K562 (cell line): ENCODE data around the gene MICALL2. TPM values are rescaled to one million over a fixed set of nuclear protein-coding genes. Genes with fewer than 3 reads are reported as not detected.

Experiments
- ATAC-seq: fragments of 200-7000 bp; cut with Tn5 transposase; 3 replicates; pipeline ENCODE4 v1.9.1; 2020; ENCODE audit warnings: moderate library complexity
- BruUV-seq: library from RNA; stranded (reverse); fragments of 400-500 nt; replicated peaks from 2 replicates; lab custom pipeline; 2021; lab: Mats Ljungman, UMichigan
- CTCF ChIA-PET: fragments of 300-600 bp; formaldehyde crosslinking; extraction: SDS; loops from one replicate; lab custom pipeline; 2021; ENCODE audit warnings: low intra/inter-chr PET ratio; lab: Yijun Ruan, JAX
- POLR2A ChIA-PET: fragments of 300-600, 350-650 bp; sonication (Branson Sonifier 250); formaldehyde crosslinking; extraction: SDS; loops from one replicate; lab custom pipeline; 2021; ENCODE audit warnings: antibody characterized with exemption, inconsistent platforms; lab: Yijun Ruan, JAX
- DNase-seq, 4 experiments: peaks; one replicate each; pipeline versions ENCODE4 v3.0.0 to v3.0.0-alpha.2; 2011 to 2018; ENCODE audit warnings: low spot score in 3 of 4, mixed read lengths in 3 of 4; ENCODE audit errors: extremely low read depth in 1 of 4
- FAIRE-seq: peaks from 2 replicates; lab custom pipeline; 2011; peaks lifted over from hg19 to GRCh38; lab: Jason Lieb, UNC
- H2AFZ ChIP-seq: 2 replicates; pipeline ENCODE4 v1.6.0; 2011; ENCODE audit warnings: low read depth, low read length, control low read depth, inconsistent platforms
- H3K27ac ChIP-seq: fragments of 200-600 bp; 3 replicates; pipeline ENCODE4 v1.8.0; 2011; ENCODE audit warnings: low read depth, mild to moderate bottlenecking, control low read depth, inconsistent platforms, low read length, moderate library complexity, mixed read lengths; ENCODE audit errors: extremely low read depth
- H3K27me3 ChIP-seq, 2 experiments: fragments of 300-600 bp in 1 of 2; 2 replicates in 1 of 2; 3 replicates in 1 of 2; pipeline versions ENCODE4 v1.6.0 to v1.8.0; 2011; ENCODE audit warnings: inconsistent platforms in 2 of 2, low read length in 2 of 2, mild to moderate bottlenecking in 1 of 2, mixed read lengths in 1 of 2, moderate library complexity in 1 of 2; ENCODE audit not compliant: control insufficient read depth in 2 of 2, insufficient read depth in 2 of 2
- H3K36me3 ChIP-seq: fragments of 300-600 bp; 3 replicates; pipeline ENCODE4 v1.8.0; 2011; ENCODE audit warnings: mild to moderate bottlenecking, low read length, inconsistent platforms; ENCODE audit not compliant: control insufficient read depth, insufficient read depth
- H3K4me1 ChIP-seq, 2 experiments: fragments of 200-600 bp in 1 of 2; replicated peaks in 1 of 2; 2 replicates in 1 of 2; 3 replicates in 1 of 2; pipeline versions ENCODE4 v1.5.1 to v1.8.0; 2011; ENCODE audit warnings: inconsistent platforms in 2 of 2, low read length in 2 of 2, mild to moderate bottlenecking in 1 of 2, mixed read lengths in 1 of 2, moderate library complexity in 1 of 2; ENCODE audit not compliant: control insufficient read depth in 2 of 2, insufficient read depth in 2 of 2
- H3K4me2 ChIP-seq: 2 replicates; pipeline ENCODE4 v1.6.1; 2011; ENCODE audit warnings: low read length, control low read depth, inconsistent platforms, mixed read lengths; ENCODE audit not compliant: insufficient read depth
- H3K4me3 ChIP-seq: fragments of 200-600 bp; sonication (generic), shearing (Covaris generic); 2 replicates; pipeline ENCODE4 v1.5.1; 2016; ENCODE audit warnings: control low read depth, inconsistent platforms
- H3K79me2 ChIP-seq: fragments of 200-600 bp; 3 replicates; pipeline ENCODE4 v1.8.0; 2011; ENCODE audit warnings: low read length, inconsistent platforms; ENCODE audit not compliant: control insufficient read depth, insufficient read depth
- H3K9ac ChIP-seq, 2 experiments: 2 replicates each; pipeline versions ENCODE4 v1.6.0 to v1.6.1; 2011; ENCODE audit warnings: low read depth in 2 of 2, low read length in 2 of 2, control low read depth in 1 of 2, inconsistent platforms in 1 of 2, mild to moderate bottlenecking in 1 of 2, mixed read lengths in 1 of 2; ENCODE audit not compliant: insufficient read depth in 1 of 2
- H3K9me1 ChIP-seq: one replicate; pipeline ENCODE4 v1.6.0; 2011; ENCODE audit warnings: inconsistent platforms, mild to moderate bottlenecking, low read length, moderate library complexity; ENCODE audit not compliant: control insufficient read depth, insufficient read depth
- H3K9me3 ChIP-seq: replicated peaks from 2 replicates; pipeline ENCODE4 v1.5.1; 2011; ENCODE audit warnings: low read depth, low read length, inconsistent platforms; ENCODE audit not compliant: control insufficient read depth, insufficient read depth
- H4K20me1 ChIP-seq: replicated peaks from 2 replicates; pipeline ENCODE4 v1.6.1; 2011; ENCODE audit warnings: low read length, inconsistent platforms, mixed read lengths; ENCODE audit not compliant: control insufficient read depth, insufficient read depth
- HNRNPL ChIP-seq: fragments of 200-400 bp; formaldehyde crosslinking; IDR thresholded peaks from 2 replicates; pipeline ENCODE4 v1.6.1; 2017; ENCODE audit warnings: low read depth, mild to moderate bottlenecking, low read length
- ID3 ChIP-seq, 2 experiments: fragments of 250-450 bp in 1 of 2; fragments of 450-650 bp in 1 of 2; sonication (Bioruptor Pico) in 1 of 2; IDR thresholded peaks; 2 replicates each; pipeline versions ENCODE4 v1.6.1 to v1.8.0; 2016 to 2021; ENCODE audit warnings: mild to moderate bottlenecking in 2 of 2, moderate library complexity in 2 of 2, missing compliant biosample characterization in 1 of 2, missing genetic modification characterization in 1 of 2
- POLR2G ChIP-seq: fragments of 200-400 bp; formaldehyde crosslinking; IDR thresholded peaks from 2 replicates; pipeline ENCODE4 v1.6.1; 2017; ENCODE audit warnings: low read depth, mild to moderate bottlenecking, antibody characterized with exemption, low read length, moderate library complexity
- SOX6 ChIP-seq: fragments of 450-650 bp; IDR thresholded peaks from 2 replicates; pipeline ENCODE4 v1.6.1; 2014; ENCODE audit warnings: mild to moderate bottlenecking
- WGBS: fragments of 100-300 bp; shearing (Covaris generic); methylation state at CpG from one replicate; pipeline ENCODE4 v1.1.6; 2016; ENCODE audit warnings: low coverage, mixed read lengths; ENCODE audit not compliant: insufficient coverage; ENCODE audit errors: missing lambda C conversion rate; 5-methylcytosine and 5-hydroxymethylcytosine counted together
- in situ Hi-C: fragments of 300-500 bp; cut with MboI; formaldehyde crosslinking; loops from 4 replicates; pipeline ENCODE4 v1.15.0; 2018; ENCODE audit warnings: inconsistent platforms, mixed read lengths
- intact Hi-C: fragments of 100-400 bp; cut with micrococcal nuclease; formaldehyde crosslinking; loops from 2 replicates; pipeline ENCODE4 v1.14.2; 2022
- polyA plus RNA-seq, 8 experiments: library from polyadenylated mRNA; depleted of rRNA in 4 of 8; stranded (reverse) in 5 of 8; unstranded in 3 of 8; fragments of >200 nt; fragmentation: Nextera tagmentation in 2 of 8; fragmentation: Illumina TruSeq in 1 of 8; extraction: Ambion mirVana in 2 of 8; extraction: Trizol in 1 of 8; gene quantifications; 2 replicates each; pipeline versions ENCODE4 v1.2.1 to v1.2.3, GENCODE V29; 2011 to 2014; ENCODE audit warnings: inconsistent platforms in 1 of 8, missing spikeins in 1 of 8
- total RNA-seq, 7 experiments: library from RNA; depleted of rRNA in 6 of 7; stranded (reverse); fragments of >200 nt in 6 of 7; fragmentation: Illumina TruSeq in 2 of 7; extraction: Trizol in 2 of 7; gene quantifications; 2 replicates each; pipeline versions ENCODE4 v1.2.1 to v1.2.3, GENCODE V29; 2011 to 2021; ENCODE audit warnings: low replicate concordance in 1 of 7

The MICALL2 gene
- total and polyA plus RNA-seq, 9 of the 15 experiments (the other 6 are each of a cell fraction or from before 2014, with no cell fraction given), result 1.8 to 103 (median 17.0) TPM

GRCh38 chr7:1494866-1495563 is 35.7 kb upstream of the MICALL2 start (continued):
- TF ChIP-seq ID3 (CRISPR knock-in tag; IDR thresholded peaks at IDR 0.05) (no peak), ID3 (tag; IDR thresholded peaks at IDR 0.05) (no peak), SOX6 (no peak)
- TF ChIP-seq, all 486 proteins: peak for 2

GRCh38 chr7:1494447-1494846 is 35.2 kb upstream of the MICALL2 start:
- FAIRE-seq (no peak), DNase-seq (no peak), ATAC-seq (no peak; the same call in none of the 3 replicates)
- no peaks in the 10 kb centered on the region for H3K27me3 ChIP-seq
- no peak overlapping the region for H3K4me2 ChIP-seq
- ChIA-PET CTCF (no interaction called here), POLR2A (interaction anchor here (1.2 kb wide), 1 partner anchor 21 kb away, joined by 7 read pairs; no protein-coding TSS in a partner anchor)
- WGBS, result 91% methylated on average over 18 of the region's 25 CpGs
- peaks cover 0 to 4% of the 10 kb centered on the region in 2 experiments; a peak in 1 of 5 replicates for H3K4me1 ChIP-seq
- H3K27ac ChIP-seq, result no peak overlapping the region
- H3K4me3 ChIP-seq, result no peak overlapping the region
- no peaks in the 10 kb centered on the region for H3K79me2 ChIP-seq
- intact Hi-C loops (no loop called here), in situ Hi-C loops (no loop called here)
- H4K20me1 ChIP-seq, result no peaks in the 10 kb centered on the region
- no peaks in the 10 kb centered on the region for H3K9me3 ChIP-seq
- no peak overlapping the region; a peak in 1 of 4 replicates for H3K9ac ChIP-seq
- H3K9me1 ChIP-seq, result no peaks in the 10 kb centered on the region
- peaks cover 82% of the 10 kb centered on the region; the same call in 2 of the 3 replicates for H3K36me3 ChIP-seq
- TF ChIP-seq HNRNPL (no peak), POLR2G (peak; percentile 52; the same call in 1 of the 2 replicates)
- no TSS peak for BruUV-seq
- no peak overlapping the region for H2AFZ ChIP-seq
